Urinary bladder (tissue), 4 donors: Measurements from ENCODE around the gene ZNF668. TPM values are rescaled to one million over a fixed set of nuclear protein-coding genes. Genes with fewer than 3 reads are reported as not detected.
A peak's percentile ranks its signal among the peaks of the same experiment; 100 is the strongest.

Experiments used
- DNase-seq: peaks from one replicate; pipeline ENCODE4 v3.0.0-alpha.2; 2015; ENCODE audit errors: extremely low spot score
- H3K27ac ChIP-seq: one replicate; pipeline ENCODE4 v1.5.1; 2013; ENCODE audit warnings: low read depth, mild to moderate bottlenecking, moderate library complexity
- H3K36me3 ChIP-seq: one replicate; pipeline ENCODE4 v1.6.1; 2013; ENCODE audit warnings: mild to moderate bottlenecking, moderate library complexity; ENCODE audit not compliant: insufficient read depth
- H3K4me1 ChIP-seq: one replicate; pipeline ENCODE4 v1.6.1; 2013; ENCODE audit warnings: mild to moderate bottlenecking, moderate library complexity; ENCODE audit not compliant: insufficient read depth
- H3K4me3 ChIP-seq: one replicate; pipeline ENCODE4 v1.5.1; 2013; ENCODE audit warnings: low read depth, low read length
- WGBS: extraction: QIAGEN DNeasy Blood & Tissue Kit; methylation state at CpG from one replicate; pipeline ENCODE4 v1.1.7; 2013; 5-methylcytosine and 5-hydroxymethylcytosine counted together
- polyA plus RNA-seq: library from polyadenylated mRNA; stranded (reverse); fragments of 200-250 nt; gene quantifications from one replicate; pipeline ENCODE4 v1.2.3, GENCODE V29; 2013
- total RNA-seq: library from RNA; depleted of rRNA; stranded (reverse); fragments of >200 nt; gene quantifications from one replicate; pipeline ENCODE4 v1.2.3, GENCODE V29; 2014
- donor health status: healthy with polysubstance abuse.
- donor health status: healthy.

The ZNF668 gene
- 4.5 TPM for total RNA-seq
- 10.7 TPM for polyA plus RNA-seq

DNA sequence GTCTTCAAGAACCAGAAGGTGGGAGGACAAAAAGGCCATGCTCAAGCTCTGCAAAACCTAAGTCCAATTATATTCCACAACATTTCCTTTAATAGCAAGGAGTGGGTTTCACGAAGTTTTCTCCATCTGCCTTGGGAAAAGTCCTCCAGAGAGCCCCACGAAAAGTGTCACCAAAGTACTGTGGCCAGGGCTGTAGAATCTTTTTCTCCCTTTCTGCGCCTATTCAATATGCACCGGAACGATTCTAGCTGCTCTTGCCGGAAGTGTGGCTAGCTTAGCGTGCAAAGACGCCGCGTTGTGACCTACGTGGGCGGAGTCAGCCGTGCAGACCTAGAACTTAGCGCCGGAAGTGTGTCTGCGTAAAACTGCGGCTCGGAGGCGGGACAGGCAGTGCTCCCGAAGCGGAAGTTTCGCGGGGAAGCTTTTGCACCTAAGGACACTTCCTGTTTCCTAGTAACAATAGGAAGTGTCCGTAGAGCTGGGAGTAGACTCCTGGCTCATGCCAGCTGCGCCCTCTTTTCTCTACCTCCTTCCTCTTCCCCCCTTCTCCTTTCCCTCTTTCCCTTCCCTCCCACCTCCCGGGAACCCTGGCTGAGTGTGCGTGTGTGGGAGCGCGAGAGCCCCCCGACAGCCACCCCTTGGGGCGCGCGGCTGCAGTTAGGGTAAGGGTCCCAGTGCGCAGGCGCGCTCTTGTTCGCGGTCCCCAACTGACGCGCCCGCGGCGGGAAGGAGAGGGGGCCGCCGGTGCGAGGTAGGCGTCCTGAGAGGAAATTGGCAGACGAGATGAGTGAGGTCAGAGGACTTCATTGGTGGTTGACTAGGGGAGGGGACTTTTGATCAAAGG, at the start of gene ZNF668, which contains the start of gene ZNF646:
Gene ZNF668, minus strand, starts transcription at position 271 of the 844 bp plus-strand sequence. CDS start 9,781 bp downstream, outside the sequence.
Gene ZNF646, plus strand, starts transcription at position 453 of the 844 bp plus-strand sequence. CDS start 1,903 bp downstream, outside the sequence.
- Histone ChIP-seq H3K4me3 (peak within 1 kb of the TSS; percentile 92), H3K36me3 (peaks cover 3% of the 10 kb centered on the region), H3K4me1 (no peaks in the 10 kb centered on the region), H3K27ac (peak within 1 kb of the TSS; percentile 90)
- WGBS = under 1% methylated on average over 48 of the region's 48 CpGs
- peak; percentile 99 for DNase-seq

DNA sequence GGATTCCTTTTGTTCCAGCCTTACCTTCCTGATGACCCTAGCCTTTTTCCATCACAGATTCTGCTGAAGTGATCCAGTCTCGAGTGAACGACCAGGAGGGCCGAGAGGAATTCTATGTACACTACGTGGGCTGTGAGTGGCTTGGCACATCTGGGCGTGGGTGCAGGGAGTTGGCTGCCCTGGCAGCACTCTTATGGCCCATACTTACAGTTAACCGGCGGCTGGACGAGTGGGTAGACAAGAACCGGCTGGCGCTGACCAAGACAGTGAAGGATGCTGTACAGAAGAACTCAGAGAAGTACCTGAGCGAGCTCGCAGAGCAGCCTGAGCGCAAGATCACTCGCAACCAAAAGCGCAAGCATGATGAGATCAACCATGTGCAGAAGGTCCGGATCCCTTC, 46.1 kb upstream of the ZNF668 start:
- H3K36me3 ChIP-seq = peaks cover 5% of the 10 kb centered on the region
- DNase-seq = no peak
- H3K4me3 ChIP-seq = no peak overlapping the region
- H3K27ac ChIP-seq = no peak overlapping the region
- WGBS = 93% methylated on average over 16 of the region's 16 CpGs
- peaks cover 2% of the 10 kb centered on the region for H3K4me1 ChIP-seq

DNA sequence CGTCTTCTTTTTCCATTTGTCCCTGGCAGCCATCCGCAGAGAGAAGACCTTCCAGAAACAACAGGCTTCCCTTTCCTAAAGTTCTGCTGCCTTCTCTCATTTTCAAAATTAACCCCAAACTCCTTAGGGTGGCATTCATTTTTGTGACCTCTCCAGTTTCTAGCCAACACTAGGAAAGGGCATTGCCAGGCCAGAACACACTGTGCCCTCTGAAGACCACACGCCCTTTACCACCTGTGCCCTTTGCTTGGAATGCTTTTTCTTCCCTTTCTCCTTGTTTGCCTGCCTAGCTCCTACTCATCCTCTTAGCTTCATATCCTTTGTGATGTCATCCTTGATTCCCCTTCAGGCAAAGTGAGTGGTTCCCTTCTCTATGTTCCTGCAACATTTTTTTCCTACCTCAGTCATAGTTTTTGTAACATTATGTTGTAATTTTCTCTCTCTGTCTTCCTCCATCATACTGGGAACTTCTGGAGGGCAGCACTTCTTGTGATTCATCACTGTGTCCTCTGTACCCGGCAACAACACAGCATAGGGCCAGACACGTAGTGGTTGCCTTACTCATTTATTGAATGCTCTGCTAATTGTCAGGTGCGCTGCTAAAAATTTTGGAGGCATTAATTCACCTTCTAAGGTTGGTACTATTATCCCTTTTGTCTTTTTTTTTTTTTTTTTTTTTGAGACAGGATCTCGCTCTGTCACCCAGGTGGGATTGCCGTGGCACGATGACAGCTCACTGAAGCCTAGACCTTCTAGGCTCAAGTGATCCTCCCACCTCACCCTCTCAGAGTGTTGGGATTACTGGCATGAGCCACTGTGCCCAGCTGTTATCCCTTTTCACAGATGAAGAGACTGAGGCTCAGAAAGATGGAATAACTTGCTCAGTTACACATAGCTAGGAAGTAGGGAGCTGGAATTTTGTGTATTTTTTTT, 44.4 kb upstream of the ZNF668 start:
- Histone ChIP-seq H3K4me3 (peak overlapping the region; percentile 74), H3K27ac (peak overlapping the region; percentile 79), H3K36me3 (peaks cover 5% of the 10 kb centered on the region), H3K4me1 (peaks cover 2% of the 10 kb centered on the region)
- DNase-seq = no peak
- WGBS = 60% methylated on average over 9 of the region's 9 CpGs

DNA sequence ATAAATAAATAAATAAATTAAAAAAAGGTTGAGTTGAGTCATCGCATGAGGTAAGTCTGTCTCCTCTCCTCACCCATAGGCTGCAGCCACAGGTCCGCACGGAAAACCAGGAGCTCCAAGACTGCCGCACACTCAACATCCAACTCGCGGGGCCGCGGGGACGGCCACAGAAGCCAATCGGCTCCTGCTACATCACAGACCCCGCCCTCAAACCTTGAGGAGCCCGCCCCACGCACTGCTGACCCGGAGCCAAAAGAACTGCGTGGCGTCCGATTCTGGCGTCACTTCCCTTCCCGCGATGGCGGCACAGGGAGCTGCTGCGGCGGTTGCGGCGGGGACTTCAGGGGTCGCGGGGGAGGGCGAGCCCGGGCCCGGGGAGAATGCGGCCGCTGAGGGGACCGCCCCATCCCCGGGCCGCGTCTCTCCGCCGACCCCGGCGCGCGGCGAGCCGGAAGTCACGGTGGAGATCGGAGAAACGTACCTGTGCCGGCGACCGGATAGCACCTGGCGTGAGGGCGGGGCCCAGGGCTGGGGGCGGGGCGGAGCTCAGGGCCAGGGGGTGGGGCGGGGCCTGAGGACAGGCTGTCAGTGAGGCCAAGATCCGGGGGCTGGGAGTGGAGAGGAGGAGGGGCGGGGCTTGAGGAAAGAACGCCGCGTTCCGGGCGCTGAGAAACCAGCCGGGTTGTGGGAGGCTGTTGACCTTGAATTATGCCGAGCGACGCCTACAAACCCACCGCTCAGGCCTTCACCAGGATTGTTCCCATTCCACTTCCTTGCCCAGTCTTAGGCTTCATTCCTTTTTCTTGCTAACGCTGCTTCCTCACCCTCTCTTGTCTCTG, 43.6 kb upstream of the ZNF668 start, which contains the start of gene KAT8:
Gene KAT8, plus strand, starts transcription at position 281 of the 839 bp plus-strand sequence. Its CDS starts 18 bp downstream, at position 299.
- peaks cover 2% of the 10 kb centered on the region for H3K4me1 ChIP-seq
- WGBS = under 1% methylated on average over 68 of the region's 68 CpGs
- DNase-seq = peak; percentile 97
- peak within 1 kb of the TSS; percentile 74 for H3K4me3 ChIP-seq
- peaks cover 5% of the 10 kb centered on the region for H3K36me3 ChIP-seq
- peak within 1 kb of the TSS; percentile 95 for H3K27ac ChIP-seq

DNA sequence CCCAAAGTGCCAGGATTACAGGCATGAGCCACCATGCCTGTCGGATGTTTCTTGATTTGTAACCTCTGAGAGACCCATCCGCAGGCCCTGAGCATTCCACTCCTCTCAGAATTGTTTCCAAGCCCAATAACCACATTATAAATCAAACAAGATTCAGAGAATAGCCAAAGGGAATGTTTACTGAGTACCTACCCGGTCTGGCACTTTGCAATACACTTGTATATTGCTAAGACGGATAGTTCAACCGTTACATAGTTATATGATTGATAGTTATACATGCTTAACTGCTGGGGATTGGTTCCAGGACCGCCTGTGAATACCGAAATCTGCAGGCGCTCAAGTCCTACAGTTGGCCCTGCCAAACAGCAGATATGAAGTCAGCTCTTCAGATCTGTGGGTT, 40.4 kb upstream of the ZNF668 start:
- peaks cover 2% of the 10 kb centered on the region for H3K4me1 ChIP-seq
- H3K36me3 ChIP-seq = no peaks in the 10 kb centered on the region
- no peak for DNase-seq
- no peak overlapping the region for H3K27ac ChIP-seq
- H3K4me3 ChIP-seq = no peak overlapping the region
- WGBS = 67% methylated on average over 8 of the region's 8 CpGs

DNA sequence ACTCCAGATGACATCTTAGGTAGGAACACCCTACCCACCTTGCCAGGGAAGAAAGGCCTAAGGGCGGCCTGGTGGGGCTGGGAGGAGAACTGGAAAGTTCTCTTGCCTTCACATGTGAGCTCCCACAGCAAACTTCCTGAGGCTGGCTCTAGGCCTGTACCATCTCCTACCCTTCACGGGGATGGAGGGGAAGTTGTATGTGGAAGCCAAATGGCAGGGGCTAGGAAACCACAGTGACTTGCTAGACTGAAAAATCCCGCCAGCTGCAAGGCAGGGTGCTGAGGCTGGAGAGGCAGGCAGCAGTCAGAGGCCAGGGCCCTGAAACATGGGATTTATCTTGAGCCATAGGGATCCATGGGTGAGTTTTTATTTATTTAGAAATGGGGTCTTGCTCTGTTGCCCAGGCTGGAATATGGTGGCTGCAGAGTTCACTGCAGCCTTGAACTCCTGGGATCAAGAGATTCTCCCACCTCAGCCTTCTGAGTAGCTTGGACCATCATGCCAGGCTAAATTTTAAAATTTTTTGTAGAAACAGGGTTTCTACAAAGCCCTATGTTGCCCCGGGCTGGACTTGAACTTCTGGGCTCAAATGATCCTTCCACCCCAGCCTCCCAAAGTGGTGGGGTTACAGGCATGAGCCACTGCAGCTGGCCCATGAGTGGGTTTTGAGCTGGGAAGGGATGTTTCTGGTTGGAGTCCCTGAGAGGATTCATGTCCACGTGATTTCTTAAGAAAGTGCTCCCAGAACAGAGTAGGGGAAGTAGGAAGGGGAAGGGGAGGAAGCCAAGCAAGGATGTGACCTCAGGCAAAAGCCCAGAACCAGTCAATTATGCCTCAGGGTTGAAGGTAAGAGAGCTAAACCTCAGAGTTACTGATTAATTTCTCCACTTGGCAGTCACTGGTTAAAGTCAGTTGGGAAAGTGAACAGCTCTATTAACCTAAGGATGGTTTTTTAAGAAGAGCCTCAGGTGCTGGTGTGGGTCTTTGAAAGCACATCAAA, 39.4 kb upstream of the ZNF668 start:
- WGBS = 76% methylated on average over 5 of the region's 5 CpGs
- peaks cover 2% of the 10 kb centered on the region for H3K4me1 ChIP-seq

DNA sequence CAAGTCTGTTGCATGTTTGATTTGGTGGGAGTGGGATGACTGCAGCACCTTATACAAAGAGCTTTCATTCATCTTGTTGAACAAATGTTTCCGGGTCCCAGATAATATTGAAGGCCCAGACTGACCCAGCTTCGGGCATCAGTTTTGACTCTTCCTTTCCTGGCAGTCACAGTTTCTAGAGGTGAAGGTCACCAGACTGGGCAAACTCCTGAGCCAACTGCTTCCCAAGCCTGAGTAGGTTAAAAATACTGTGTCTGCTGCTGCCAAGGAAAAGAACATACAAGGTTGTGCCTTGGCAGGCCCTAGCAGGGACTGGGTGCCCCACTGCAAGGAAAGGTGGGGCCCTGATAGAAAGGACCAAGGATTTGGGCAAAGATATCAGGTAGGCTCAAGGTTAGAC, 38.7 kb upstream of the ZNF668 start:
- Histone ChIP-seq H3K4me1 (peaks cover 2% of the 10 kb centered on the region), H3K27ac (no peak overlapping the region), H3K4me3 (no peak overlapping the region), H3K36me3 (no peaks in the 10 kb centered on the region)
- DNase-seq = no peak
- WGBS = 83% methylated on average over 2 of the region's 2 CpGs

More for the DNA sequence above, 39.4 kb upstream of the ZNF668 start:
- Histone ChIP-seq H3K36me3 (no peaks in the 10 kb centered on the region), H3K27ac (no peak overlapping the region), H3K4me3 (no peak overlapping the region)
- no peak for DNase-seq

DNA sequence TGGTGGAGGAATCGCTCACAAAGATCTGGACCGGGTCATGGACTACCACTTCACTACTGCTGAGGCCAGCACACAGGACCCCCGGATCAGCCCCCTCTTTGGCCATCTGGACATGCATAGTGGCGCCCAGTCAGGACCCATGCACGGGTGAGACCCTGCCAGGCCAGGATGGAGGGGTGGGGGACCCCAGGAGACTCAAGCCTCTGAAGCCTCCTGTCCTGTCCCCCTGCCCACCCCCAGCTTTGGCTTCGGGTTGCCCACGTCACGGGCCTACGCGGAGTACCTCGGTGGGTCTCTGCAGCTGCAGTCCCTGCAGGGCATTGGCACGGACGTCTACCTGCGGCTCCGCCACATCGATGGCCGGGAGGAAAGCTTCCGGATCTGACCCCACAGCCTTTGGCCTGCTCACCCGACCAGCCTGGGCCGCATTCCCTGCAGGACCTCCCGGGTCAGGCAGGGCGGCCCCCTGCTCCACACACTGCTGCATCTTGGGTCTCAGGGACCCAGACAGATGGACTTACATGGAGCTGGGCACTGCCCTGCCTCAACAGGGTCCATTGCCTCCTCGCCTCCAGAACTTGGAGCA, 37.9 kb upstream of the ZNF668 start:
- no peak for DNase-seq
- Histone ChIP-seq H3K4me3 (no peak overlapping the region), H3K4me1 (peaks cover 2% of the 10 kb centered on the region), H3K36me3 (no peaks in the 10 kb centered on the region), H3K27ac (no peak overlapping the region)
- WGBS = 94% methylated on average over 23 of the region's 23 CpGs

DNA sequence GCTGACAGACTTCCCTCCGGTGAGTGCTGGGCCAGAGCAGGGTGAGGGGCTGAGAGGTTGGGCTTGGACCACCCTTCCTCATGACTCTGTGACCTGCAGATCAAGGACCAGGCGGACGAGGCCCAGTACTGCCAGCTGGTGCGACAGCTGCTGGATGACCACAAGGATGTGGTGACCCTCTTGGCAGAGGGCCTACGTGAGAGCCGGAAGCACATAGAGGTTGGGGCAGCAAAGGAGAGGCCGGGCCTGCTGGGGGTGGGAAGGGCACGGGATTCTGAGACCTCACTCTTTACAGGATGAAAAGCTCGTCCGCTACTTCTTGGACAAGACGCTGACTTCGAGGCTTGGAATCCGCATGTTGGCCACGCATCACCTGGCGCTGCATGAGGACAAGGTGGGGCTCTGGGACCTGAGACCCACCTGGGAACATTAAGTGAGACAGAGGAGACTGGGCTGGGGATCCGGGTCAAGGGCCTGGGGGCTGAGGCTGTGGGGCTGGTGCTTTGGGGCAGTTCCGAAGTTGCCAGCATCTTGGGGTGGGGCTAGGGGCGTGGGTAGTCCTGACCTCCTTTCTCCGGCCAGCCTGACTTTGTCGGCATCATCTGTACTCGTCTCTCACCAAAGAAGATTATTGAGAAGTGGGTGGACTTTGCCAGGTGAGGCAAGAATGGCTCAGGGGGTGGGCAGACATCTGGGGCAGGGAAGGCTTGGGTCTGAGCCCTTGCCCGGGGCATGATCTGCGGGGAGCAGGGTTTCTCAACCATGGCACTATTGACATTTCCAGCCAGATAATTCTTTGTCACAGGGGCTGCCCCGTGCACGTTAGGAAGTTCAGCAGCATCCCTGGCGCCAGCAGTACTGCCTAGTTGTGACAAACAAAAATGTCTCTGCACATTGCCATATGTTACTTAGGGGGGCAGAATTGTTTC, 36.3 kb upstream of the ZNF668 start:
- WGBS = 89% methylated on average over 26 of the region's 26 CpGs

DNA sequence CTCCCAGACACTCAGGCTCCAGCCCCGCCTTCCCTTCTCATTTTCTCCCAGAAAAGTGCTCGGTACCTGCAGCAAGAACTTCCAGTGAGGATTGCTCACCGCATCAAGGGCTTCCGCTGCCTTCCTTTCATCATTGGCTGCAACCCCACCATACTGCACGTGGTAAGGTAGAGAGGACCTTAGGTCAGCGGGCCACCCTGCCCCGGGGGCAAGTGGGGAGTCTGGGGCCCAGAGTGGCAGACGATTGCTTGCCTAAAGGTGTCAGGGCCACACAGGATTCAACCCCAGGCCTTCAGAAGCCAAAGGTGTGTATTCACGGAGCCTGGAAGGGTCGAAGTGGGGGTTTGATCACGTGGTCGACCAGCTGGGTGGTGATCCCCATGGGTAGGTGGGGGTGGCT, 35.6 kb upstream of the ZNF668 start:
- Histone ChIP-seq H3K4me1 (peaks cover 1% of the 10 kb centered on the region), H3K27ac (no peak overlapping the region), H3K36me3 (no peaks in the 10 kb centered on the region), H3K4me3 (no peak overlapping the region)
- WGBS = 91% methylated on average over 12 of the region's 12 CpGs
- DNase-seq = no peak

More for the DNA sequence above, 36.3 kb upstream of the ZNF668 start:
- DNase-seq = no peak
- H3K4me3 ChIP-seq = no peak overlapping the region
- no peak overlapping the region for H3K27ac ChIP-seq
- H3K36me3 ChIP-seq = no peaks in the 10 kb centered on the region
- peaks cover 1% of the 10 kb centered on the region for H3K4me1 ChIP-seq
